ENCODE data around the gene CCNL2.

GRCh38 chr1:1395166-1395565, 4.0 kb downstream of the CCNL2 start:
- TF ChIP-seq CTCF (IDR thresholded peaks at IDR 0.05) (no peak), POLR2A (IDR thresholded peaks at IDR 0.05) (no peak)

Measured in adrenal gland (tissue), 5 donors.